Measurements from ENCODE around the gene KCNJ6. TPM values are rescaled to one million over a fixed set of nuclear protein-coding genes. Genes with fewer than 3 reads are reported as not detected.

Gene KCNJ6
- total RNA-seq, 1 experiment from 2014 or later, result 1.2 TPM

DNA sequence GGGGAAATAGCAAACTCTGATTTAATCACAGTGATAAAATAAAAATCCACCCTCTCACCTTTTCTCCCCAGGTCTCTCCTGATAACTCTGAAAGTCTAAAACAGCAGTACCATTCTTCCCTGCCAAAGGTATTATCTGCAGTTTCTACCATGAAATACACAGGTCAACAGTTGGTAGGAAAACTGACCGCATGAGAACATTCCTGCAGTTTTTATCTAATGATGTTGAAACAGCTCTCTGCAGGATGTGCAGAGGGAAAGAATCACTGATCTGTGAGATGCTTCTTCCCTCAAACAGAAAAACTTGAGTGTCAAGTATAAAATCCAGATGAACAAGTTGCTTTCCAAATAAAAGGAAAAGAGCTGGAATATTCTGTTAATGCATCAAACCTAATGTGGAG lies 39.1 kb downstream of the KCNJ6 start:
- no peak for TF ChIP-seq CTCF (conservative IDR thresholded peaks at IDR 0.05)
- H4K91ac ChIP-seq (ENCODE audit: insufficient read length, low read depth, low read length), result no peak overlapping the region
- H2BK15ac ChIP-seq (ENCODE audit: low read depth, low read length), result no peak overlapping the region
- H2BK12ac ChIP-seq (ENCODE audit: insufficient read length, low read depth, low read length), result no peak overlapping the region
- no peak overlapping the region for H2AK5ac ChIP-seq (ENCODE audit: insufficient read length, low read length)
- H3K36me3 Mint-ChIP-seq (ENCODE audit: insufficient read depth in 1 of 3, low read depth in 3 of 3), result no peaks in the 10 kb centered on the region
- H4K20me1 ChIP-seq (ENCODE audit: control insufficient read depth, insufficient read depth, insufficient read length), result no peaks in the 10 kb centered on the region
- no peak overlapping the region for H3K9ac ChIP-seq (ENCODE audit: extremely low read depth, insufficient read length, low read length)
- H3K27me3 ChIP-seq (ENCODE audit: insufficient read depth, low read length), result no peaks in the 10 kb centered on the region
- no peak overlapping the region for H4K5ac ChIP-seq (ENCODE audit: insufficient read length, low read depth, low read length)
- no peak overlapping the region for H3K27ac Mint-ChIP-seq
- WGBS (ENCODE audit: extremely low coverage, insufficient read length, low lambda C conversion rate), result no CpG with 5 or more reads among the region's 1 CpG
- no peak overlapping the region for H3K4ac ChIP-seq (ENCODE audit: low read depth, low read length)
- no peak overlapping the region for H2AFZ ChIP-seq (ENCODE audit: low read length)
- no peak overlapping the region for H3K18ac ChIP-seq (ENCODE audit: insufficient read length, low read depth, low read length)
- no peak overlapping the region for H3K4me2 ChIP-seq (ENCODE audit: insufficient read depth, insufficient read length, low read length)
- no peaks in the 10 kb centered on the region for H3K9me3 ChIP-seq (ENCODE audit: control insufficient read depth, low read depth, low read length)
- no peak overlapping the region for H4K8ac ChIP-seq (replicated peaks; ENCODE audit: insufficient read length, low read depth, low read length)
- no peak overlapping the region for H2BK5ac ChIP-seq (ENCODE audit: insufficient read length, low read length)
- H3T11ph ChIP-seq (ENCODE audit: low read length), result no peak overlapping the region
- H3K4me3 Mint-ChIP-seq, result no peak overlapping the region
- no peaks in the 10 kb centered on the region for H3K79me2 ChIP-seq (ENCODE audit: insufficient read depth, low read length)
- no peaks in the 10 kb centered on the region for H3K79me1 ChIP-seq (ENCODE audit: insufficient read depth, low read depth, low read length, poor library complexity, severe bottlenecking)
- H3K27ac ChIP-seq (ENCODE audit: insufficient read length, low read depth, low read length), result no peak overlapping the region
- H3K27me3 Mint-ChIP-seq (ENCODE audit: low read depth), result peaks cover 1% of the 10 kb centered on the region; the same call in 1 of the 2 replicates
- peaks cover 6 to 11% of the 10 kb centered on the region in 2 experiments; a peak in 2 of 4 replicates for H3K4me1 Mint-ChIP-seq
- no peak overlapping the region for H3K23ac ChIP-seq (ENCODE audit: insufficient read length, low read depth, low read length)
- H3K14ac ChIP-seq (ENCODE audit: insufficient read depth, low read length), result no peak overlapping the region
- H3K9me3 Mint-ChIP-seq, result no peaks in the 10 kb centered on the region; a peak in 1 of 5 replicates
- H3K56ac ChIP-seq (ENCODE audit: insufficient read length, low read depth, low read length), result no peak overlapping the region
- H2BK120ac ChIP-seq (ENCODE audit: low read depth, low read length, poor library complexity, severe bottlenecking), result no peak overlapping the region
- H3K23me2 ChIP-seq (ENCODE audit: insufficient read length, low read depth, low read length, poor library complexity, severe bottlenecking), result no peaks in the 10 kb centered on the region
- no peak for DNase-seq
- H3K4me1 ChIP-seq (ENCODE audit: insufficient read depth, low read length), result no peaks in the 10 kb centered on the region
- no peak overlapping the region for H2BK20ac ChIP-seq (ENCODE audit: low read depth, low read length, poor library complexity, severe bottlenecking)

All from H9 (cell line).